ENCODE measurements around the gene ATG10. TPM values are rescaled to one million over a fixed set of nuclear protein-coding genes. Genes with fewer than 3 reads are reported as not detected.

The ATG10 gene
- polyA plus RNA-seq, 1 donor from 2014 or later: 12.1 TPM

- no peak for TF ChIP-seq EZH2 (IDR thresholded peaks at IDR 0.05; ENCODE audit: borderline replicate concordance, insufficient read depth, low read length, poor library complexity, severe bottlenecking)
- no peak for TF ChIP-seq REST (IDR thresholded peaks at IDR 0.05; ENCODE audit: borderline replicate concordance)
- TF ChIP-seq EP300 (conservative IDR thresholded peaks at IDR 0.05; ENCODE audit: poor library complexity, severe bottlenecking): no peak
- TF ChIP-seq POLR2AphosphoS5 (IDR thresholded peaks at IDR 0.05): no peak
- TF ChIP-seq MXI1 (conservative IDR thresholded peaks at IDR 0.05; ENCODE audit: poor library complexity, severe bottlenecking): no peak
- no peak for TF ChIP-seq CTCF (IDR thresholded peaks at IDR 0.05; ENCODE audit: poor library complexity, severe bottlenecking)
- no peak for TF ChIP-seq SMC3 (conservative IDR thresholded peaks at IDR 0.05; ENCODE audit: poor library complexity)
- no peak for TF ChIP-seq RAD21 (conservative IDR thresholded peaks at IDR 0.05)
- TF ChIP-seq TAF1 (IDR thresholded peaks at IDR 0.05; ENCODE audit: low read depth): no peak
- Histone ChIP-seq H3K27me3 (ENCODE audit: insufficient read depth, low read depth, low read length) (no peaks in the 10 kb centered on the region), H3K4me2 (ENCODE audit: low read length) (no peak overlapping the region), H3F3A (ENCODE audit: insufficient read depth, low read length, poor library complexity, severe bottlenecking) (no peaks in the 10 kb centered on the region), H3K9me3 (ENCODE audit: low read length) (peaks cover 3% of the 10 kb centered on the region), H4K20me1 (ENCODE audit: insufficient read depth) (no peaks in the 10 kb centered on the region), H3K4me3 (ENCODE audit: low read length) (no peak overlapping the region), H3K79me2 (replicated peaks; ENCODE audit: insufficient read depth, low read length) (no peaks in the 10 kb centered on the region), H3K9ac (ENCODE audit: low read length) (no peak overlapping the region), H3K36me3 (ENCODE audit: insufficient read depth, low read length) (no peaks in the 10 kb centered on the region), H2AFZ (ENCODE audit: low read depth, low read length) (no peak overlapping the region), H3K9me2 (ENCODE audit: insufficient read depth, low read length) (no peaks in the 10 kb centered on the region), H3K27ac (ENCODE audit: low read length) (no peak overlapping the region)
Measured at GRCh38 chr5:82044010-82044409, 72.2 kb downstream of the ATG10 start.

GRCh38 chr5:82045554-82046275 is 73.9 kb downstream of the ATG10 start:
- H3K79me2 ChIP-seq (replicated peaks; ENCODE audit: insufficient read depth, low read length): no peaks in the 10 kb centered on the region
- H2AFZ ChIP-seq (ENCODE audit: low read depth, low read length): no peak overlapping the region

More at GRCh38 chr5:82045554-82046275, 73.9 kb downstream of the ATG10 start:
- Histone ChIP-seq H3K4me2 (ENCODE audit: low read length) (no peak overlapping the region), H3K4me3 (ENCODE audit: low read length) (no peak overlapping the region), H3K9me3 (ENCODE audit: low read length) (peaks cover 3% of the 10 kb centered on the region), H3K9me2 (ENCODE audit: insufficient read depth, low read length) (no peaks in the 10 kb centered on the region), H3K27me3 (ENCODE audit: insufficient read depth, low read depth, low read length) (no peaks in the 10 kb centered on the region), H3K27ac (ENCODE audit: low read length) (no peak overlapping the region), H3F3A (ENCODE audit: insufficient read depth, low read length, poor library complexity, severe bottlenecking) (no peaks in the 10 kb centered on the region), H3K36me3 (ENCODE audit: insufficient read depth, low read length) (no peaks in the 10 kb centered on the region), H4K20me1 (ENCODE audit: insufficient read depth) (no peaks in the 10 kb centered on the region), H3K9ac (ENCODE audit: low read length) (no peak overlapping the region)
- no peak for TF ChIP-seq EP300 (conservative IDR thresholded peaks at IDR 0.05; ENCODE audit: poor library complexity, severe bottlenecking)
- TF ChIP-seq TAF1 (IDR thresholded peaks at IDR 0.05; ENCODE audit: low read depth): no peak
- TF ChIP-seq MXI1 (conservative IDR thresholded peaks at IDR 0.05; ENCODE audit: poor library complexity, severe bottlenecking): no peak
- no peak for TF ChIP-seq REST (IDR thresholded peaks at IDR 0.05; ENCODE audit: borderline replicate concordance)
- no peak for TF ChIP-seq SMC3 (conservative IDR thresholded peaks at IDR 0.05; ENCODE audit: poor library complexity)
- no peak for TF ChIP-seq EZH2 (IDR thresholded peaks at IDR 0.05; ENCODE audit: borderline replicate concordance, insufficient read depth, low read length, poor library complexity, severe bottlenecking)
- no peak for TF ChIP-seq CTCF (IDR thresholded peaks at IDR 0.05; ENCODE audit: poor library complexity, severe bottlenecking)
- no peak for TF ChIP-seq RAD21 (conservative IDR thresholded peaks at IDR 0.05)
- TF ChIP-seq POLR2AphosphoS5 (IDR thresholded peaks at IDR 0.05): no peak

Data from neural cell (in vitro differentiated cells).